Transverse colon (tissue), 4 donors: Measurements from ENCODE around the gene LAMA3. TPM values are rescaled to one million over a fixed set of nuclear protein-coding genes. Genes with fewer than 3 reads are reported as not detected.

Source experiments
- DNase-seq: peaks from one replicate; pipeline ENCODE4 v3.0.0-alpha.2; 2019
- H3K27ac ChIP-seq, 4 donors: fragments of 200-600 bp; sonication (generic); 2 replicates each; pipeline ENCODE4 v1.5.1; 2016 to 2018; ENCODE audit warnings: inconsistent platforms in 4 of 4
- H3K27me3 ChIP-seq: fragments of 200-600 bp; sonication (generic); 2 replicates; pipeline ENCODE4 v1.5.1; 2017; ENCODE audit warnings: inconsistent platforms
- H3K36me3 ChIP-seq, 4 donors: fragments of 200-600 bp; sonication (generic); 2 replicates each; pipeline ENCODE4 v1.5.1; 2017 to 2019; ENCODE audit warnings: inconsistent platforms in 4 of 4
- H3K4me1 ChIP-seq, 4 donors: fragments of 200-600 bp; sonication (generic); 2 replicates each; pipeline ENCODE4 v1.5.1; 2017 to 2020; ENCODE audit warnings: inconsistent platforms in 4 of 4
- H3K4me3 ChIP-seq, 4 donors: fragments of 200-600 bp; sonication (generic); 1 replicate in 1 of 4; 2 replicates in 3 of 4; pipeline versions ENCODE4 v1.5.1 to v1.6.1; 2017 to 2019; ENCODE audit warnings: inconsistent platforms in 4 of 4
- H3K9me3 ChIP-seq, 2 donors: fragments of 200-600 bp; sonication (generic); 2 replicates each; pipeline ENCODE4 v1.5.1; 2017 to 2019; ENCODE audit warnings: inconsistent platforms in 2 of 2
- CTCF ChIP-seq, 5 experiments: fragments of 200-600 bp in 3 of 5; fragments of 450-650 bp in 2 of 5; sonication (generic) in 3 of 5; IDR thresholded peaks; 1 replicate in 2 of 5; 2 replicates in 3 of 5; pipeline ENCODE4 v1.5.1; 2016 to 2017; ENCODE audit warnings: antibody characterized with exemption in 5 of 5, inconsistent platforms in 3 of 5, mild to moderate bottlenecking in 2 of 5, moderate library complexity in 1 of 5
- EP300 ChIP-seq: sonication (generic); formaldehyde crosslinking; IDR thresholded peaks from one replicate; pipeline ENCODE4 v1.6.1; 2017; ENCODE audit warnings: antibody characterized with exemption, low read depth
- POLR2A ChIP-seq: fragments of 450-650 bp; IDR thresholded peaks from one replicate; pipeline ENCODE4 v1.6.1; 2016; ENCODE audit warnings: antibody characterized with exemption, mild to moderate bottlenecking, moderate library complexity
- POLR2AphosphoS5 ChIP-seq, 3 donors: sonication (generic); formaldehyde crosslinking; IDR thresholded peaks; one replicate each; pipeline ENCODE4 v1.6.1; 2016; ENCODE audit warnings: antibody characterized with exemption in 3 of 3
- WGBS, 2 donors: methylation state at CpG; one replicate each; pipeline ENCODE4 v1.1.5; 2018; ENCODE audit warnings: low coverage in 1 of 2; 5-methylcytosine and 5-hydroxymethylcytosine counted together
- in situ Hi-C, 4 donors: fragments of 200-750 bp; cut with MboI; loops; one replicate each; pipeline versions ENCODE4 v1.15.0 to v1.15.1; 2017; ENCODE audit warnings: low sequenced_read_pairs in 3 of 4, low pct_ligation_motif_present in 1 of 4, low pct_unique_long_range_greater_than_20kb in 1 of 4
- intact Hi-C: fragments of 100-400 bp; cut with DNase I; formaldehyde crosslinking; loops from one replicate; pipeline ENCODE4 v1.15.1; 2023; ENCODE audit warnings: low total_unique reads
- total RNA-seq, 4 donors: library from RNA; depleted of rRNA; stranded (reverse); fragments of >200 nt; gene quantifications; one replicate each; pipeline ENCODE4 v1.1.0, GENCODE V29; 2016

Gene LAMA3
- total RNA-seq, 4 donors from 2014 or later, result 17.5 to 71.8 (median 47.4) TPM

DNA sequence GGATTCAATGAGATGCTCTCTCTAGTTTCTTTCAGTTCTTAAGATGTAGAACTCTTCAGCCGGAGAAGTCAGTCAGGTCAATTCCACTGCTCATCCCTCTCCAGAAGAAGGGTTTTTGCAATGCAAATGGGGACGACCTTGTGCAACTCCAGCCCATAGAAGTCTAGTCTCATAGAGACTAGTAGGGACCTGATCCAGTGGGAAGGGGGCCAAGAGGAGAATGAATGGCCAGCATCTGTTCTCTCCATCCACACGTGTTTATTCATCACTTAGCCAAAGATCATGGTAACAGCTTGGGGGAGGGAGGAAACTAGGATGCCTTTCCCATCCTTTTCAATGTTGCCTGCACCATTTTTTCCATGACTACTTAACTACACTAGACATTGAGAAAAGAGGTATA lies 120.2 kb downstream of the LAMA3 start:
- intact Hi-C loops, result no loop called here
- no peaks in the 10 kb centered on the region for H3K9me3 ChIP-seq
- H3K4me1 ChIP-seq, result no peaks in the 10 kb centered on the region
- no peak overlapping the region for H3K27ac ChIP-seq
- no peak for TF ChIP-seq EP300
- TF ChIP-seq POLR2AphosphoS5 (IDR thresholded peaks at IDR 0.05), result no peak
- no peak for TF ChIP-seq POLR2A
- no peak for TF ChIP-seq CTCF (IDR thresholded peaks at IDR 0.05)
- H3K27me3 ChIP-seq, result no peaks in the 10 kb centered on the region
- WGBS, 2 donors, result 74 to 100% methylated on average over 1 to 3 of the region's 3 CpGs
- no peaks in the 10 kb centered on the region for H3K36me3 ChIP-seq
- no peak for DNase-seq
- in situ Hi-C loops, result loop anchor here in 3 of 4 donors (10.0 to 25.0 kb wide), 3 partner anchors 185 to 303 kb away; no protein-coding TSS in a partner anchor
- H3K4me3 ChIP-seq, result no peak overlapping the region

DNA sequence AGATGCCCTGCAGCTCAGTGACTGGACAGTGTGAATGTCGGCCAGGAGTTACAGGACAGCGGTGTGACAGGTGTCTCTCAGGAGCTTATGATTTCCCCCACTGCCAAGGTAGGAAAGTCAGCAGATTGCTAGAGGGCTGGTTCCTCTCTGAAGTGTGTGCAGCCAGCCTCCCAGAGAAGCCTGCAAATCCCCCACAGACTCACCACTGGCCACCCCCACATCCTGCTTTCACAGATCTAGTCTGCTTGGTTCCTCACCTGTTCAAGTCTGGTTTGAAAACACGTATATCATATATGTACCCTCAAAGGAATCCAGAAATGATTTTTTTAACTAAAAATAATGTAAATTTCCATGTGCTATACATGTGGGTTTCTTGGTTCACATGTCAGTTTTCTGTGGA lies 121.1 kb downstream of the LAMA3 start:
- no peaks in the 10 kb centered on the region for H3K27me3 ChIP-seq
- no peak overlapping the region for H3K4me3 ChIP-seq
- WGBS, 2 donors, result 71 to 79% methylated on average over 1 to 3 of the region's 3 CpGs
- no peaks in the 10 kb centered on the region for H3K9me3 ChIP-seq
- no peak for DNase-seq
- no peak for TF ChIP-seq CTCF (IDR thresholded peaks at IDR 0.05)
- H3K27ac ChIP-seq, result no peak overlapping the region
- in situ Hi-C loops, result loop anchor here in 3 of 4 donors (10.0 to 25.0 kb wide), 3 partner anchors 186 to 302 kb away; no protein-coding TSS in a partner anchor
- no peaks in the 10 kb centered on the region for H3K36me3 ChIP-seq
- intact Hi-C loops, result loop anchor here (5.0 kb wide), 1 partner anchor 188 kb away; no protein-coding TSS in a partner anchor
- H3K4me1 ChIP-seq, result no peaks in the 10 kb centered on the region

GRCh38 chr18:23811176-23811575 lies 121.9 kb downstream of the LAMA3 start:
- TF ChIP-seq CTCF (IDR thresholded peaks at IDR 0.05), result no peak
- TF ChIP-seq POLR2AphosphoS5 (IDR thresholded peaks at IDR 0.05), result no peak
- no peak for DNase-seq
- Histone ChIP-seq H3K4me3 (no peak overlapping the region), H3K9me3 (no peaks in the 10 kb centered on the region), H3K36me3 (no peaks in the 10 kb centered on the region), H3K27me3 (no peaks in the 10 kb centered on the region), H3K27ac (no peak overlapping the region), H3K4me1 (no peaks in the 10 kb centered on the region)
- intact Hi-C loops, result loop anchor here (5.0 kb wide), 1 partner anchor 189 kb away; no protein-coding TSS in a partner anchor
- 92% methylated on average over 3 of the region's 3 CpGs; no CpG with 5 or more reads in 1 of the 2 donors for WGBS, 2 donors
- in situ Hi-C loops, result loop anchor here in 3 of 4 donors (10.0 to 25.0 kb wide), 3 partner anchors 186 to 301 kb away; no protein-coding TSS in a partner anchor

DNA sequence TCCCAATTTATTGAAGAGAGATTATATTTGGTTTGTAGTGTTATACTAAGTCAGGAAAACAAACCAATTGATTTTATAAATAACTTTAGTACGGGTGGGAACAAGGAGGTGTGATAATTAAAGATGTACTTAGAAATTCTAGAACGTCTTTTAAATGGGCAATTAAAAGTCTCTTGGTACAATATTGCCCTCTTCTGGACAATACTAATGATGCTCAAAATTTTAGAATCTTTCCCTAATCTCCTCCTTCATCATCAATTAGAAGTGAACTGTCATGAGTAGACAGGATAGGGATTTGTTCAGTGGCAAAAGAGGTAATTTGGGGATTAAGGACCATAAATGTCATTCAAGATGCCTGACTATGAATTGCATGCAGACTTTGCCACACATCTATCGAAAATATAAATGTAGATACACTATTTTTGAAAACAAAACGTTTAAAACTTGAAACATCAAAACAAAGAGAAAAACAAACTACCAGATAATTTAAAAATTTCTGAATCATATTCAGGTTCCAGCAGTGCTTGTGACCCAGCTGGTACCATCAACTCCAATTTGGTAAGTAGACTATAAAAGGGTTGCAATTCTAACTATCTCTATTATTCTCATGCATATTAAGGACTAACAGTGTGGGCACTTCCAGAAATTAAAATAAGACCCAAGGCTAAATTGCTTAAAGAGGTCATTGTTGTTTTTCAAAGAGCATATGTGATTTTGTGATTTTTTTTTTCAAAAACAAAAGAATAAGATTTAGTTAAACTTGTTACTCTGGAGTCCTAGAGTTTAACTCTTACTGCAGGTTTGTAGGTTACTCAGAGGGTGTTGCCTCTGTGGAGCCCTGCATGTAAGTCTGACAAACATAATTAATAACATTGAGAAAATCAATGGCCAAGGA lies 123.5 kb downstream of the LAMA3 start:
- DNase-seq, result no peak
- Histone ChIP-seq H3K4me3 (no peak overlapping the region), H3K27ac (no peak overlapping the region), H3K27me3 (no peaks in the 10 kb centered on the region), H3K4me1 (no peaks in the 10 kb centered on the region), H3K9me3 (no peaks in the 10 kb centered on the region), H3K36me3 (no peaks in the 10 kb centered on the region)
- intact Hi-C loops, result loop anchor here (5.0 kb wide), 1 partner anchor 190 kb away; no protein-coding TSS in a partner anchor
- 37 to 44% methylated on average over 4 of the region's 4 CpGs for WGBS, 2 donors
- no peak for TF ChIP-seq POLR2A
- TF ChIP-seq CTCF (IDR thresholded peaks at IDR 0.05), result peak; percentile 52 to 60 (median 58)
- in situ Hi-C loops, result loop anchor here in 3 of 4 donors (10.0 to 25.0 kb wide), 3 partner anchors 188 to 300 kb away; no protein-coding TSS in a partner anchor
